Stimulated activated CD8-positive, alpha-beta memory T cell treated with anti-CD3 and anti-CD28 coated beads, Interleukin-12 subunit alpha, Interleukin-12 subunit beta, amount 100 ng/mL, for 24 hours (primary cell): ENCODE results near the gene GABRA5.
"Not testable (repeated sequence)": the region's sequence is repeated elsewhere in the genome, so short reads cannot be mapped to it uniquely, and the experiment has no call there.

Experiments
- DNase-seq: peaks from one replicate; pipeline ENCODE4 v3.0.0-alpha.2; 2020; ENCODE audit errors: extremely low read depth

The GABRA5 gene

DNA sequence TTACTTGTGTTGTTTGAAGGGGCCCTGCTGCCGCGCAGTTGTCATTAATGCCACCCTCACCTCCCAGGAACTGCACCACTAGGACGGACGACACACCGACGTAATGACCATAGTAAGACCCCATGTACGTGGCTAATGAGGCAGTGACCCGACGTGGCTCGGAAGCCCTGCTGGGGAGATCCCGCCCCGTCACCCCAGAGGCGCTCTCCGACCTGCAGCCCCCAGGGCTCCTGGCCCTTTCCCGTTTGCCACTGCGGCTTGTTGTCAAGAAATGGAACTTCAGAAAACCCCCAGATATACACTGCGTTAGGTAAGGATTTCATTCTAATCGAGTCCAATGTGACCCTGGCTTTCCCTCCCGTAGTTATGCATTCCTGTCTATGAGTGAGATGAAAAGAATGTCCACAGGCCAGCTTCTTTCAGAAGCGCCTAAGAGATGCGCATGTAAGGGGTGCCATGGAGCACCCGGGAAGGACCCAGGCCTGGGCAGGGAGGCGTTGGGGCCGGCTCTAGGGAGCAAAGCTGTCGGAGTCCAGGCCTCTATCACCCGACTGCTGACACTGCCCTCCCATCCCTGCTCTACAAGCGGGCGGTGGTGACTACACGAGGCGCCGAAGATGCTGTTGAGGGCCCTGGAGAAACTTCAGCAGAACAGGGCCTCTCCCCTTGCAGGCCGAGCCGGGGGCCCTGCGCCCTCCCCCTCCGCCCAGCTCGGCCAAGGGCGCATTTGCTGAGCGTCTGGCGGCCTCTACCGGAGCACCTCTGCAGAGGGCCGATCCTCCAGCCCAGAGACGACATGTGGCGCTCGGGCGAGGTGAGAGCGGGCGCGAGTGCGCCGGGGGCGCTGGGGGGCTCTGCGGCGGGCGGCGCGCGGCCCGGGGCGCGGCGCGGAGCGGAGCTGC, at the start of gene GABRA5:
GABRA5 (plus strand) TSS at position 765 of the 902 bp plus-strand sequence. CDS start 2,187 bp downstream, outside the sequence.
- no peak for DNase-seq

DNA sequence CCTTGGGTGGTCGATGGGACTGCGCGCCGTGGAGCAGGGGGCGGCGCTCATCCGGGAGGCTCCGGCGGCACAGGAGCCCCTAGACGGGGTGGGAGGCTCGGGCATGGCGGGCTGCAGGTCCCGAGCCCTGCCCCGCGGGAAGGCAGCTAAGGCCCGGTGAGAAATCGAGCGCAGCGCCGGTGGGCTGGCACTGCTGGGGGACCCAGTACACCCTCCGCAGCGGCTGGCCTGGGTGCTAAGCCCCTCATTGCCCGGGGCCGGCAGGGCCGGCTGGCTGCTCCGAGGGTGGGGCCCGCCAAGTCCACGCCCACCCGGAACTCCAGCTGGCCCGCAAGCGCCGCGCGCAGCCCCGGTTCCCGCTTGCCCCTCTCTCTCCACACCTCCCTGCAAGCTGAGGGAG, 35.7 kb upstream of the GABRA5 start:
- DNase-seq: not testable (repeated sequence)

DNA sequence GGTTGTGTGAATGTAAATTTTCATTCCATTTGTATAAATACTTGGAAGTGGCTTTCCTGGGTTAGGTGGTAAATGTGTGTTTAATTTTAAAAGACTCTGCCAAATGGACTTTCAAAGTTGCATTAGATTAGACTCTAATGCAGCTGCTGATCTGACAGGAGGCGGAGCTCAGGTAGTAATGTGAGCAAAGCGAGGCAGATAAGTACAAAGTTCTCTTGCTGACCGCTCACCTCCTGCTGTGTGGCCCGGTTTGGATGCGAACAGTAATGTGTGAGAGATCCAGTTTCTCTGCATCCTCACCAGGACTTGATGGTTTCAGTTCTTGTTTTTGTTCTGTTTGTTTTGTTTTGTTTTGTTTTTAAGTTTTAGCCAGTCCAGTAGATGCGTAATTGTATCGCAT, 34.9 kb upstream of the GABRA5 start:
- no peak for DNase-seq

DNA sequence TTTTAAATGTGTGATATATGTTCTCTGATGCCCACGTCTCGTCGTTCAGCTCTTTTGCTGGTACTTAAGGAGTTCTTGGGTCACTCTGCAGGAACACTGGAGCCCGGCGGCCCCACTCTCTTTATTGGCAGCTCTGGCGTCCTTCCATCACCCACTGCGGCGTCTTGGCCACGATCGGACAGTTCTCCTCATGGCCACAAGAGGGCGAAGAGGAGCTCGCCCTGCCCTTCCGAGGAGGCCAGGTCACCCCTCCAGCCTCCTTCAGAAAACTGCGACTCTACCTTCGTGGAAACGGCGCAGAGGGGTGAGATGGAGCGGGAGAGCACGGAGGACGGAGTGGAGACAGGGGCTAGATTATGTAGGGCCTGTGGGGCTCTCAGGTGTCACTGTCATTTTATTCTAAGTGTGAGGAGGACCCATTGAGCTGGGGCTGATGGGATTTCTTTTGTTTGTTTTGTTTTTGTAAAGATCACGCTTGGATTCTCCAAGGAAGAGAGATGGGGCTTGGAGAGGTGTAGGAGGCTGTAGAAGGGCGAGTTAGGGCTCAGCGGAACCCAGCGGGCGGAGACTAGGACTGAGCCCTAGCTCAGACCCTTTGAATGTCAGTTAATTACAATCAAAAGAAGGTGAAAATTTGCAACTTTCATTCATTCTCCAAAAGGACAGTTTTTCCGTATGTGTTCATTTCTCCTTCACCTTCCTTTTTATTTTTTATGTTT, 28.0 kb upstream of the GABRA5 start:
- DNase-seq: no peak

DNA sequence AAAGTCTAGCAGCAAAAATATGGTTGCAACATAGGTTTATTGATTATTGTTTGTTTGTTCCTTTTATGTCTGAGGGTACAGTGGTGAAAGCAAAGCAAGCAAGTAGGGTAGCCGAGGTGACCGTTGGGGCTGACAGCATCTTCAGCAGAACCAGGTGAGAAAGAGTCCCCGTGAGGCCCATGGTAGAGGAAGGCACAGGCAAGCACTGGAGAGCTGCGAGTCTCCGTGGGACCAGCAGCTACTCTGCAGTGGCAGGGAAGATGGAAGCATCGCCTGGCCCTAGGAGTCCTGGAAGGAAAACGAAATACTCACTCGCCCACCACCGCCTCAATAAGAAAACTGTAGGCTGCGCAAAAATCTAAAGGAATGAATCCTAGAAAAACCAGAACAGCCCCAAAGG, 25.3 kb upstream of the GABRA5 start:
- no peak for DNase-seq

DNA sequence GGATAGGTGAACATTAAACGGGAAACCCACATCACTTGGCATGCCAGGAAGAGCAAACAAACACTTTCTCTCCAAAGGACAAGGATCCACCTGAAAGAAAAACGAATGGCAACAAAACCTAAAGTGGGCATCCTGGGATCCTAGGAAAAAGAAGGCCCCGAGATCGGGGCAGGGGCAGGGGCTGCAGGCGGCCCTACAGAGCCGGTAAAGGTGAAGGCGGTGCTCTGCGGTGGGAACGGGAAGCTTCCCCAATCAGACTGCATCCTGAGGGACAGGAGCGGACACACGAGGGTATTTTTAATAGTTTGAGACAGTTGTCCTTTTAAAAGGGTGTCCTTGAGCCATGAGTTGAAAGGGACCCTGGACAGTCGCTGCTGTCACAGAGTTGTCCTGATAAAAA, 24.9 kb upstream of the GABRA5 start:
- DNase-seq: no peak

DNA sequence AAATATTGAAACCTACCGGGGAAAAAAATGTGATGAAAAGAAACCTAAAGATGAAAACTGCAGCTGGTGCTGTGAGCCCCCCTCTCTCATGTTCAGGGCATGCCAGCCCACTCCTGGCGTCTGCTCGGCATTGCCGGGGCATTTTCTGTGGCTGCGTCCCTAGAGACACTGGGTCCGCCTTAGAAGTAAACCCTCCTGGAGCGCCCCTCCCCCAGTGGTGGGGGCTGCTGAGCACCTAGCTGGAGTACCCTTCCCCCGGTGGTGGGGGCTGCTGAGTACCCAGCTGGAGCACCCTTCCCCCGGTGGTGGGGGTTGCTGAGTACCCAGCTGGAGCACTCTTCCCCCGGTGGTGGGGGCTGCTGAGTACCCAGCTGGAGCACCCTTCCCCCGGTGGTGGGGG, 24.5 kb upstream of the GABRA5 start:
- no peak for DNase-seq

DNA sequence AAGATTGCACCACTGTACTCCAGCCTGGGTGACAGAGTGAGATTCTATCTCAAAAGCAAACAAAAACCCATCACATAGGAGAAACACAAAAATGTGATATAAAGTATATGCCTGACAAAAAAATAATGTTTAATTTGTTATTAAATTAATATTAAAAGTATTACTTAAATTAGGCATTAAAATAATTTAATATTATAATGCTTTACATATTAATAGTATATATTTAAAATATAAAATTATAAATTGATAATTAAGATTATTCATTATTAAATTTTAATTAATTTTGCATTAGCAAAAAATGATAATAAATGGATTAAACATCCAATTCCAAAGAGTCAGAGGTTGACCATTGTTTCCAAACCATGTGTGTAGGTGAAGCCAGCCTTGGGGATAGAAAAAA, 22.0 kb upstream of the GABRA5 start:
- DNase-seq: no peak

DNA sequence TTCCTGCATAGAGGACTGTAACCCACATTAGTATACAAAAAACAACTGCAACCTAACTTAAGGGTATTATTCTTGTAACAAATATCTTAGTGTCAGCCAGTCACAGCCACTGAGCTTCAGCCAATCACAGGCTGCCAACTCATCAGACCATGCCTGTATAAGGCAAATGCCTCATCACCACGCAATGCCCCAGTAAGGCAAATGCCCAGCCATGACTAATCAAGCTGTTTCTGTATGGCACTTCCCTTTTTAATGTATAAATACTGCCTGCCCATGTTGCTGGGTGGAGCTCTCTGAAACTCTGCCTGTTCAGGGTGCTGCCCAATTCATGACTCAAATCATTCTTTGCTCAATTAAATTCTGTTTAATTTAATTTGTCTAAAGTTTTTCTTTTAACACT, 18.4 kb upstream of the GABRA5 start:
- DNase-seq: no peak

DNA sequence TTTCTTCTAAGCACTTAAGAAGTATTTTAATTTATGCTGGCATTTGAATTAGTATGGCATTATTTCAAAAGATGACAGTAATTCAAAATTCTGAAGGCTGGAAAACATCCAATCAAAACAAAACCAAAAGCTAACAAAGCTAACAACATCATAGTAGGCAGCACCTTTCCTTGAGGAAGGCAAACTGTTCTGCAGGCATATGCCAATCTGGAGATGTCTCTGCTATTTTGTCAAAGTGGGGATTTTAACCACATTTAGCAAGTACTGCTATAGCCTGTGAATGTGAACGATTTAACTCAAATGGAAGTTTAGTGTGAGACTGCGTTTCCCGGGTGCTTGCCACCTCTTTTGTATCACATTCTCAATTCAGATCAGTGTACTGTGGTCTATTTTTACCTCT, 16.7 kb upstream of the GABRA5 start:
- DNase-seq: no peak

DNA sequence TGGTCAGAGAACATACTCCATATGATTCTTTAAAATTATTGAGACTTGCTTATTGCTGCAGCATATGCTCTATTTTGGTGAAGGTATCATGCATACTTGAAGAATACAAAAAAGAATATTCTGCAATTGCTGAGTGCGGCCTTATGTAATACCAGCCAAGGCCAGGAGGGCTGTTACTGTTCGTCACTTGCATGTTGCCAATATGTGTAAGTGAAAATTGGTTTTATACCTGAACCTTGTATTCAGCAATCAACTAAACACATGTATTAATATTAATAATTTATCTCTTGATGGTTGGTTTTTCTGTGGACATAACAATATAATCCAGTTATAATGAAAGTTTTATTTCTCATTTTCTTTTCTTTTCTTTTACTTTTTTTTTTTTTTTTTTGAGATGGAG, 13.9 kb upstream of the GABRA5 start:
- DNase-seq: no peak

DNA sequence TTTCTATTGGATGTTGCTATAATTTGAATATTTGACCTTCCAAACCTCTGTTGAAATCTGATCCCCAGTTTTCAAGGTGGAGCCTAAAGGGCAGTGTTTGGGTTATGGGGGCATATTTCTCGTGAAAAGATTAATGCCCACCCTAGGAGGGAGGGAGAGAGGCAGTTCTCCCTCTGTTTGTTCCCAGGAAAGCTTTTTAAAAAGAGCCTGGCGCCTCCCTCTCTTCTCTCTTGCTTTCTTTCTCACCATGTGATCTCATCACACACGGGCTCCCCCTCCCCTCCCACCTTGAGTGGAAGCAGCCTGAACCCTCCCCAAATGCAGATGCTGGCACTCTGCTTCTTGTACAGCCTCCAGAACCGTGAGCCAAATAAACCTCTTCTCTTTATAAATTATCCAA, 12.4 kb upstream of the GABRA5 start:
- DNase-seq: no peak

DNA sequence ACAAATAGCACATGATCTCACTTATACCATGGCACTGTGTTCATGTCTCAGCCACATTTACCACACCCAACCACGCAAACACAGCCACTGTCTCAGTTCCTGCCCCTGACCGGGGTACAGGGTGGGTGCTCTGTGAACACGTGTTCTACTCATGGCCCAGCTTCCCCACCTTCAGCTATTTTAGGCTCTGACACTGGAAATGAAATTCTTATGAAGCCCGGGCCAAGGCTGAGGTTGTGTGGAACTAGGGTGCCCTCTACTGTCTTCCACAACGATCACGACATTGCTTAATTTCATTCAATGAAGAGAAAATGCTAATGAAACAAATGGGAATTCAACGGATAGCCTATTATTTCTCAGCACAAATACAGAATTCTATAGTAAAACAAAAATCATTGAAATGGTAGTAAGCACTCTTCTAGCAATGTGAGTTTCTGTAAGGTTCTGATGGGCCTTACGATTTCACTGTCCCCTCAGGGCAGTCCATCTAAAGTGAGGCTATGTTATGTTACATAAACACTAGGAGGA, 2.1 kb upstream of the GABRA5 start:
- DNase-seq: no peak

DNA sequence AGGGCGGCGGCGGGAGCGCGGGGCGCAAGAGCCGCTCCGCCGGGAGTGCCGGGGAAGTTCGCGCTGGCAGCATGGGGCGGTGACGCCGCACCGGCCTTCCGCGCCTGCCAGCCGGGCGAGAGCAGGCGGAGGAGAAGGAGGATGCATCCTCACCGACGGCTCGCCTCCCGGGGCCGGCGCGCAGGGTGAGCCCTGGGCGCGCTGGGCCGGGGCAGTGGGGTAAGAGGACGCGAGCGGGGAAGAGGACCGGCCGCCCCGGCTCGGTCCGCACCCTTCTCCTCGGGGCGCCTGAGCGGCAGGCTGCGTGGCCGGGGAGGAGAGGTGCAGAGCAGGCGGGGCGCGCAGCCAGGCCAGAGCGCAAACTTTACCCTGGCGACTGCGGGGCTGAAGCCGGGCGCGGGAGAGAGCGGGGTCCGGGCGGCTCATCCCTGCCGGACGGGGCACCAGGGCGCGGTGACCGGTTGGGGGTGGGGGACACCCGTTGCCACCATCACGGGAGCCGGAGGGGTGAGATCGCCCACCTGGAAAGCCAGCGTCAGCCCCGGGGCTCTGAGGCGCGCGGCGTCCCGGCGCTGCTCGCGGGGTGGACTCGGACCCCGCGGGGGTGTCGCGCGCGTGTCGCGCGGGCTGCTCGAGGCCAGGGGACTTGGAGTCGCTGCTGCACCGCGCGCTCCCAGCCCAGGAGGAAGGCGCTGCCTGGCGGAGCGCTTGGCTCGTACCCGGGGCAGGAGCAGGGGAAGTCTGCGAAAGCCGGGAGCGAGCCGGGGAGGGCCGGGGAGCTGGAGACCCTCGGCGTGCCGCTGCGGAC, 542 bp downstream of the GABRA5 start:
- DNase-seq: no peak

DNA sequence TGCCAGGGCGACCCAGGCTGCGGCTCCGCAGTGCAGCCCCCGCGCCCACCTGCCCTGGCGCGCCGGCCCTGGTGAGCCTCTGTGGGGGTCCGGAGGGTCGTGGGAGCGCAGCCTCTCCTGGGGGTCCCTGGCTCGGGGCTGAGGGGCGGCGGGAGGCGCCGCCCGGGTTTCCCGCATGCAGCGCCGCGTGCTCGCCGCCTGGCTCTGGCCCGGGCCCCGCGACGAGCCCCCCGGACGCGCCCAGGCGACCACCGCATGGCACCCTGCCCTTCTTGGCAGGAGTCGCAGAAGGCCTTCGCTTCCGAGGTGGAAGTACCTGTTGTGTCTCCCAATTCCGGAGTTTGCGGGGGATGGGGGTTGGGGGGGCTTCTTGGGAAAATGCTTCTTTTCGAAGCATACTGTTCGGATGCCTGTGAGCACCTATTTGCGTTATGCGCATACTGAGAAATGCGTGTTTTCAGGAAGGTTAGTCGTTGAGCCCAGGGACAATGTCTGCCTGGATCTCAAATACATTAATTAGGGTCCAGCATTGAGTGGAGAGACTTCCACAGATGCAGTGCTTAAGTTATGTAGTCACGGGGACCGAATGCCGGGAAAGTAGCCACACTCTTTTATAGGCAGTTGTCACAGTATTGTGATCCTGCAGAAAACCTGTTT, 1.3 kb downstream of the GABRA5 start:
- no peak for DNase-seq

DNA sequence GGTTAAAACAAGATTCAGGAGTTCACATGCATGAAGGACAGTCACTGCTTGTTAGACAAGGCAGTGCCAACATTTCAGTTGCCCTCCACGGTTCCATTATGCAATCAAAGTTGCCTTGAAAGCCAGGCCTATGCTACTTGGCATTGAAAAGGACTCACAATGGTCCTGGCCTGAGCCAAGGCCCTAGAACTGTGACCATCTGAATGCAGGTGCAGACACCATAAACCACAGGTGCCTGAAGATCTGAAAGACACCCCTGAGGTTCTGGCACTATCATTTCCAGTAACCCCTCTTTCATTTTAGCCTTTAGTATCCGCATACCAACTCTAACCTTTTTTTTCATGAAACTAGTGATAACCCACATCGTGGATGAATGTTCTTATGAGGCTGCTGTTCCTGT, 2.8 kb downstream of the GABRA5 start:
- DNase-seq: no peak

DNA sequence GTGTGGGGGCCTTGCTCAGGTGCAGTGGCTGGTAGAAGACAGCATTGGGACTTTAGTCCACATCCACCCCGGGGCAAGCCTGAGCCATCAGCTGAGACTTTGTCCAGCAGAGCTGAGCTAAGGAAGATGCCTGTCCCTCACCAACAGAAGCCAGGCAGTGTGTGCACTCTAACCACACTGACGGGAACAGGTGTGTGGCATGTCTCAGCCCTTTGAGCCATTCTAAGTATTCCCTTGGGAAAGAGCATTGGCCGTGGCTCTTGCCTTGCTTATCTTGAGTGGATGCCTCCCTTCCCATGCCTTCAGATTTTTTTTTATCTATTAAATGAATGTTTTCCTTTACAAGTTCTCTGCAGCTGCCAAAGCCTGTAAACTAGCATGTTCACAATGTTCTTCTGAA, 3.5 kb downstream of the GABRA5 start:
- DNase-seq: no peak

DNA sequence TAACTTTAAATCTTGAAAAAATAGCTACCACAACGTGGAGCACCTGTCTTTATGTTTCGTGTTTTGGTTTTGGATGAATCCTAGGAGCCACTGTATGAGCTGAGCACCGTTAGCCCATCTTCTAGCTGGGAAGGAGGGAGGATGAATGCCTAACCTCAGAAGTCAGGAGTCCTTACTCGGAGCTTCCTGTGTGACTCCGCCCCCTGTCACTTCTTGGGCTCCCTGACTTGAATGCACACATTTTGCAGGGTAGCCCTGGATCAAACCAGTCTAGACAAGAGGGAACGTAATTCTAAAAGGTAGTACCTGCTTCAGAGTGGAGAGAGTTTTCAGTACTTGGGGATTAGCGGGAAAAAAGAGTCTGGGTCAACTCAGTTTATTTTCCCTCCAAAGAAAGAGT, 5.3 kb downstream of the GABRA5 start:
- DNase-seq: no peak

DNA sequence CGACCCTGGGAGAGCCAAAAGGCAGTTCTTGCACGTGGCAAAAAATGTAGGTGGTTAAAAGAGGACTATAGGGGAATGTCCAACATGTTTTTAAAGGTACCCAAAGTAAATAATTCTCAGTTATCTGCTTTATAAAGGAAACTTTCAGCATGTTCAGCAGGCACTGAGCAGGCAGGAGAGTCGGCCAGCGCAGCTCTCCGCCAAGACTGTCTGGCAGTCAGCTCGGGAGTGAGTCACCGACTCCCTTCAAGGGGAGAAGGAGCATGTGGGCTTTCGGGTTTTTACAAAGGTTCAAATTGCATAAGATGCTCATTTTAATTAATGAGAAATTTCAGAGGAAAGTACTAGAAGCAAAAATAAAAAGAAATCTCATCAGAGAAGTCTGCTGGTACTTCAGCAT, 7.0 kb downstream of the GABRA5 start:
- no peak for DNase-seq

DNA sequence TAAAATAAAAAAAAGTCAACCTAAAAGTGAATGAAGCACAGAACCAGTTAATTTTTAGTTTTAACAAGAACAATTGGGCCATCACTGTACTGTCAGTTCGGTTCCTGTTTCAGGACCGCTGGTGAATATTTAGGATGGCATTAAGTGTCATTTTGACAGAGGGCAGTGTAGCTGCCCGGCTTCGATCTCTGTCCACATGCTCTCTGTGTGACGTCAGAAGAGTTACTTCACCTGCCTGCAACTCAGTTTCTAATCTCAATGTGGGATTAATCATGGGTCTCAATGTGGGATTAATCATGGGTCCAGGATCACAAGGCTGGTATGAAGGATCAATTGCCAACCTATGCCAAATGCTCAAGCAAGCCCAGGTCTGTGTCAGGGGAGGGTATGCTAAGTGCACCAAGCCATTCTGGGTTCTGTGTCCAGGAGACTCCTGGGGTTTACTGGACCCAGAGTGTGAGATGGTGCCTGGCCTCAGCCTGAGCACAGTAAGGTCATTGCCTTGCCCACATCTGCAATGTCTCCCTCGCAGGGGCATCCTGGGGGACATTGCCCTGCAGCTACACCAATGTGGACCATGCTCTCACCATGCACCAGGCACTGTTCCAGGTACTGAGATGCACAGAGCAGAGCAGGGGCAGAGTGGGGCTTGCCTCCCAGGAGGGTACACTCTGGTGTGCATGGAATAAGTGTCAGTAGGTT, 8.1 kb downstream of the GABRA5 start:
- no peak for DNase-seq

DNA sequence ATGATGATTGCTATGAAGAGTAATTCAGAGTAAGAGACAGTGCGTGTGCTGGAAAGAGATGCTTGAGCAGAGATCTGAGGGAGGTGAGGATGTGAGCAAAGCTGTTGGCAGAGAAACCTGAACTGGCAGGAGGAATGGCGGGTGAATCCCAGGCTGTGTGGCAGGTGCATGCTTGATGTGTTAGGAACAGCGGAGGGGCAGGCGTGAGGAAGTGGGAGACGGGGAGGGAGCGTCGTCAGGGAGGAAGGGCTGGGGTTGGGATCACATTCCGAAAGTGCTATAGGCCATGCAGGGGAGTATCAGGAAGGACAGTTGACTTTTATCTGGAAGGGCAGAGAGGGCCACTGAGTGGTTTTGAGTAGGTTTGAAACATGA, 8.6 kb downstream of the GABRA5 start:
- no peak for DNase-seq
